AG08395 (cell line): ENCODE data around the gene SLC18A3.

Source experiments
- DNase-seq: peaks from one replicate; pipeline ENCODE4 v3.0.0; 2012; ENCODE audit warnings: mixed read lengths, low spot score

Gene SLC18A3

GRCh38 chr10:49651917-49652316 is 41.8 kb downstream of the SLC18A3 start:
- no peak for DNase-seq

GRCh38 chr10:49652421-49653272 is 42.5 kb downstream of the SLC18A3 start:
- no peak for DNase-seq

- DNase-seq, result no peak
Measured at GRCh38 chr10:49653273-49653929, 43.3 kb downstream of the SLC18A3 start.

- no peak for DNase-seq
Measured at GRCh38 chr10:49654036-49654693, 44.1 kb downstream of the SLC18A3 start.

- no peak for DNase-seq
Measured at GRCh38 chr10:49655099-49655498, 45.0 kb downstream of the SLC18A3 start.

GRCh38 chr10:49656845-49657493 is 46.9 kb downstream of the SLC18A3 start:
- no peak for DNase-seq

GRCh38 chr10:49657606-49658005 is 47.5 kb downstream of the SLC18A3 start:
- DNase-seq, result no peak

- DNase-seq, result no peak
Measured at GRCh38 chr10:49661140-49661856, 51.2 kb downstream of the SLC18A3 start.
